DOHH2 (cell line): ENCODE data around the gene MRPL55.

ENCODE experiments used
- CTCF ChIP-seq: fragments of 200-600 bp; sonication (generic); IDR thresholded peaks from one replicate; pipeline ENCODE4 v1.5.1; 2014; ENCODE audit warnings: antibody characterized with exemption, mild to moderate bottlenecking, low read depth, low read length; ENCODE audit not compliant: poor library complexity, severe bottlenecking
- EZH2phosphoT487 ChIP-seq: fragments of 200-600 bp; sonication (generic); IDR thresholded peaks from 2 replicates; pipeline ENCODE4 v1.6.1; 2017; ENCODE audit warnings: borderline replicate concordance, mild to moderate bottlenecking, antibody characterized with exemption, low read length, moderate library complexity, mixed read lengths

GRCh38 chr1:228136901-228137300 is 27.8 kb upstream of the MRPL55 start:
- TF ChIP-seq CTCF (no peak), EZH2phosphoT487 (no peak)
